GM10266 (cell line): ENCODE results near the gene GPRASP3.
"Not testable (repeated sequence)": the region's sequence is repeated elsewhere in the genome, so short reads cannot be mapped to it uniquely, and the experiment has no call there.

Source experiments
- DNase-seq: peaks from one replicate; pipeline ENCODE4 v3.0.0; 2012; ENCODE audit errors: extremely low spot score
- CTCF ChIP-seq: IDR thresholded peaks from 2 replicates; pipeline ENCODE4 v1.5.1; 2012; ENCODE audit warnings: mild to moderate bottlenecking, low read depth; ENCODE audit not compliant: control insufficient read depth, insufficient read depth; ENCODE audit errors: missing control alignments

Gene GPRASP3

GRCh38 chrX:102720237-102721168, at the start of gene GPRASP3:
Gene GPRASP3 (plus strand): TSS chrX:102720743. CDS start chrX:102748996, 28,253 bp downstream.
- TF ChIP-seq CTCF = no peak
- DNase-seq = no peak

- no peak for TF ChIP-seq CTCF
- no peak for DNase-seq
These were observed 47.7 kb upstream of the GPRASP3 start for GRCh38 chrX:102672856-102673255.

GRCh38 chrX:102677479-102677878, 43.1 kb upstream of the GPRASP3 start:
- not testable (repeated sequence) for DNase-seq

GRCh38 chrX:102684772-102685520, 35.6 kb upstream of the GPRASP3 start:
- no peak for DNase-seq
- no peak for TF ChIP-seq CTCF

GRCh38 chrX:102694749-102695148, 25.8 kb upstream of the GPRASP3 start:
- TF ChIP-seq CTCF = no peak
- no peak for DNase-seq

- TF ChIP-seq CTCF = no peak
- DNase-seq = no peak
These were observed 24.2 kb upstream of the GPRASP3 start for GRCh38 chrX:102696306-102696705.

GRCh38 chrX:102697494-102697893, 23.0 kb upstream of the GPRASP3 start:
- TF ChIP-seq CTCF = no peak
- no peak for DNase-seq
